Central memory CD8-positive, alpha-beta T cell (primary cell): ENCODE measurements around the gene ATP9B.

ENCODE experiments used
- ATAC-seq: fragments of 150-1000 bp; cut with Tn5 transposase; replicated peaks from 2 replicates; pipeline ENCODE4 v1.10.0; 2022; ENCODE audit warnings: mild to moderate bottlenecking, moderate FRiP score, moderate number of reproducible peaks; ENCODE audit not compliant: poor library complexity, severe bottlenecking; ENCODE audit errors: extremely low read depth
- DNase-seq, 2 donors: peaks; one replicate each; pipeline ENCODE4 v3.0.0; 2021; ENCODE audit warnings: low spot score in 2 of 2
- H3K27ac Mint-ChIP-seq: one replicate; pipeline ENCODE4 v1.8.0; 2022; ENCODE audit warnings: low read depth, mild to moderate bottlenecking, moderate library complexity, mixed read lengths
- H3K27me3 Mint-ChIP-seq: one replicate; pipeline ENCODE4 v1.8.0; 2022; ENCODE audit warnings: mixed read lengths
- H3K36me3 Mint-ChIP-seq: one replicate; pipeline ENCODE4 v1.8.0; 2022; ENCODE audit warnings: mild to moderate bottlenecking, moderate library complexity, mixed read lengths; ENCODE audit not compliant: insufficient read depth
- H3K4me1 Mint-ChIP-seq: one replicate; pipeline ENCODE4 v1.8.0; 2022; ENCODE audit warnings: mixed read lengths
- H3K4me3 Mint-ChIP-seq: one replicate; pipeline ENCODE4 v1.8.0; 2022; ENCODE audit warnings: mild to moderate bottlenecking, moderate library complexity, mixed read lengths
- H3K9me3 Mint-ChIP-seq: one replicate; pipeline ENCODE4 v1.8.0; 2022; ENCODE audit warnings: mixed read lengths

Gene ATP9B

GRCh38 chr18:79117385-79117784 lies 48.2 kb downstream of the ATP9B start:
- no peak overlapping the region for H3K27ac Mint-ChIP-seq
- no peaks in the 10 kb centered on the region for H3K27me3 Mint-ChIP-seq
- H3K36me3 Mint-ChIP-seq: peaks cover 18% of the 10 kb centered on the region
- ATAC-seq (no peak), DNase-seq (no peak)
- H3K9me3 Mint-ChIP-seq: no peaks in the 10 kb centered on the region
- no peaks in the 10 kb centered on the region for H3K4me1 Mint-ChIP-seq
- H3K4me3 Mint-ChIP-seq: no peak overlapping the region

- no peak for ATAC-seq
- no peaks in the 10 kb centered on the region for H3K9me3 Mint-ChIP-seq
- H3K36me3 Mint-ChIP-seq: peaks cover 18% of the 10 kb centered on the region
- no peak for DNase-seq
- no peaks in the 10 kb centered on the region for H3K27me3 Mint-ChIP-seq
- H3K4me1 Mint-ChIP-seq: no peaks in the 10 kb centered on the region
- H3K27ac Mint-ChIP-seq: no peak overlapping the region
- no peak overlapping the region for H3K4me3 Mint-ChIP-seq
Measured at GRCh38 chr18:79117788-79118187, 48.6 kb downstream of the ATP9B start.

GRCh38 chr18:79118797-79119196 lies 49.6 kb downstream of the ATP9B start:
- Mint-ChIP-seq H3K4me3 (no peak overlapping the region), H3K4me1 (no peaks in the 10 kb centered on the region), H3K27ac (no peak overlapping the region), H3K36me3 (peaks cover 18% of the 10 kb centered on the region), H3K9me3 (no peaks in the 10 kb centered on the region), H3K27me3 (no peaks in the 10 kb centered on the region)
- ATAC-seq (no peak), DNase-seq (no peak)

- Mint-ChIP-seq H3K36me3 (peaks cover 20% of the 10 kb centered on the region), H3K27me3 (no peaks in the 10 kb centered on the region), H3K4me3 (no peak overlapping the region), H3K9me3 (no peaks in the 10 kb centered on the region), H3K4me1 (no peaks in the 10 kb centered on the region), H3K27ac (no peak overlapping the region)
- DNase-seq (no peak), ATAC-seq (no peak)
Measured at GRCh38 chr18:79121746-79122474, 52.7 kb downstream of the ATP9B start.

GRCh38 chr18:79123948-79124347 lies 54.8 kb downstream of the ATP9B start:
- Mint-ChIP-seq H3K4me1 (no peaks in the 10 kb centered on the region), H3K4me3 (no peak overlapping the region), H3K9me3 (no peaks in the 10 kb centered on the region), H3K27me3 (no peaks in the 10 kb centered on the region), H3K27ac (no peak overlapping the region), H3K36me3 (peaks cover 26% of the 10 kb centered on the region)
- DNase-seq (no peak), ATAC-seq (no peak)

- H3K36me3 Mint-ChIP-seq: peaks cover 32% of the 10 kb centered on the region
- H3K27me3 Mint-ChIP-seq: no peaks in the 10 kb centered on the region
- H3K4me1 Mint-ChIP-seq: no peaks in the 10 kb centered on the region
- H3K27ac Mint-ChIP-seq: no peak overlapping the region
- ATAC-seq: no peak
- no peak for DNase-seq
- H3K4me3 Mint-ChIP-seq: no peak overlapping the region
- no peaks in the 10 kb centered on the region for H3K9me3 Mint-ChIP-seq
Measured at GRCh38 chr18:79129120-79129519, 59.9 kb downstream of the ATP9B start.

- no peak for ATAC-seq
- DNase-seq: no peak
- no peaks in the 10 kb centered on the region for H3K9me3 Mint-ChIP-seq
- no peak overlapping the region for H3K4me3 Mint-ChIP-seq
- peaks cover 23% of the 10 kb centered on the region for H3K4me1 Mint-ChIP-seq
- H3K27me3 Mint-ChIP-seq: no peaks in the 10 kb centered on the region
- H3K36me3 Mint-ChIP-seq: peaks cover 26% of the 10 kb centered on the region
- no peak overlapping the region for H3K27ac Mint-ChIP-seq
Measured at GRCh38 chr18:79133724-79134123, 64.5 kb downstream of the ATP9B start.

- H3K36me3 Mint-ChIP-seq: peaks cover 22% of the 10 kb centered on the region
- peak overlapping the region; percentile 5 for H3K27ac Mint-ChIP-seq
- no peaks in the 10 kb centered on the region for H3K9me3 Mint-ChIP-seq
- peaks cover 23% of the 10 kb centered on the region for H3K4me1 Mint-ChIP-seq
- H3K4me3 Mint-ChIP-seq: no peak overlapping the region
- DNase-seq: no peak
- H3K27me3 Mint-ChIP-seq: no peaks in the 10 kb centered on the region
- ATAC-seq: no peak
Measured at GRCh38 chr18:79135924-79136323, 66.7 kb downstream of the ATP9B start.

- peaks cover 21% of the 10 kb centered on the region for H3K36me3 Mint-ChIP-seq
- no peak for ATAC-seq
- H3K4me1 Mint-ChIP-seq: peaks cover 23% of the 10 kb centered on the region
- no peaks in the 10 kb centered on the region for H3K27me3 Mint-ChIP-seq
- no peak overlapping the region for H3K4me3 Mint-ChIP-seq
- H3K27ac Mint-ChIP-seq: peak overlapping the region; percentile 5
- no peaks in the 10 kb centered on the region for H3K9me3 Mint-ChIP-seq
- no peak for DNase-seq
Measured at GRCh38 chr18:79136742-79137141, 67.5 kb downstream of the ATP9B start.

- Mint-ChIP-seq H3K4me3 (no peak overlapping the region), H3K36me3 (peaks cover 10% of the 10 kb centered on the region), H3K27me3 (no peaks in the 10 kb centered on the region), H3K27ac (peak overlapping the region; percentile 85), H3K4me1 (peaks cover 23% of the 10 kb centered on the region), H3K9me3 (no peaks in the 10 kb centered on the region)
- ATAC-seq (peak; percentile 99), DNase-seq (peak in 1 of 2 donors; percentile 31)
Measured at GRCh38 chr18:79139206-79139605, 70.0 kb downstream of the ATP9B start.

GRCh38 chr18:79147014-79147413 lies 77.8 kb downstream of the ATP9B start:
- H3K4me3 Mint-ChIP-seq: no peak overlapping the region
- H3K9me3 Mint-ChIP-seq: no peaks in the 10 kb centered on the region
- H3K27me3 Mint-ChIP-seq: no peaks in the 10 kb centered on the region
- H3K27ac Mint-ChIP-seq: no peak overlapping the region
- DNase-seq (no peak), ATAC-seq (no peak)
- peaks cover 13% of the 10 kb centered on the region for H3K36me3 Mint-ChIP-seq
- peaks cover 6% of the 10 kb centered on the region for H3K4me1 Mint-ChIP-seq

- peak; percentile 43 for ATAC-seq
Measured at GRCh38 chr18:79151191-79151590, 82.0 kb downstream of the ATP9B start.

GRCh38 chr18:79156327-79156726 lies 87.1 kb downstream of the ATP9B start:
- Mint-ChIP-seq H3K27ac (peak overlapping the region; percentile 90), H3K4me1 (peaks cover 33% of the 10 kb centered on the region)

More at GRCh38 chr18:79151191-79151590, 82.0 kb downstream of the ATP9B start:
- Mint-ChIP-seq H3K4me3 (no peak overlapping the region), H3K9me3 (no peaks in the 10 kb centered on the region), H3K36me3 (peaks cover 12% of the 10 kb centered on the region), H3K27ac (no peak overlapping the region), H3K4me1 (peaks cover 10% of the 10 kb centered on the region), H3K27me3 (no peaks in the 10 kb centered on the region)
- DNase-seq: no peak

More at GRCh38 chr18:79156327-79156726, 87.1 kb downstream of the ATP9B start:
- Mint-ChIP-seq H3K4me3 (peak overlapping the region; percentile 6), H3K36me3 (peaks cover 23% of the 10 kb centered on the region), H3K9me3 (no peaks in the 10 kb centered on the region), H3K27me3 (no peaks in the 10 kb centered on the region)
- no peak for DNase-seq
- no peak for ATAC-seq
